GM06990 (cell line): Measurements from ENCODE around the gene SLC25A13.

Source experiments
- DNase-seq: peaks from one replicate; pipeline ENCODE4 v3.0.0-alpha.2; 2011; ENCODE audit not compliant: insufficient read length; ENCODE audit errors: extremely low read depth
- H3K27me3 ChIP-seq: replicated peaks from 2 replicates; pipeline ENCODE4 v1.6.0; 2011; ENCODE audit warnings: low read length; ENCODE audit not compliant: control insufficient read depth, insufficient read depth
- H3K36me3 ChIP-seq: 2 replicates; pipeline ENCODE4 v1.5.1; 2011; ENCODE audit warnings: low read length; ENCODE audit not compliant: control insufficient read depth, insufficient read depth
- H3K4me3 ChIP-seq: replicated peaks from 2 replicates; pipeline ENCODE4 v1.5.1; 2011; ENCODE audit warnings: low read depth, mild to moderate bottlenecking, control low read depth, low read length
- TF ChIP-seq, protein P1 (sequence below): IDR thresholded peaks from 2 replicates; pipeline ENCODE4 v1.5.1; 2011; ENCODE audit warnings: low read length, control low read depth, mild to moderate bottlenecking, inconsistent platforms; ENCODE audit not compliant: insufficient read depth, poor library complexity, severe bottlenecking

SLC25A13 gene

DNA sequence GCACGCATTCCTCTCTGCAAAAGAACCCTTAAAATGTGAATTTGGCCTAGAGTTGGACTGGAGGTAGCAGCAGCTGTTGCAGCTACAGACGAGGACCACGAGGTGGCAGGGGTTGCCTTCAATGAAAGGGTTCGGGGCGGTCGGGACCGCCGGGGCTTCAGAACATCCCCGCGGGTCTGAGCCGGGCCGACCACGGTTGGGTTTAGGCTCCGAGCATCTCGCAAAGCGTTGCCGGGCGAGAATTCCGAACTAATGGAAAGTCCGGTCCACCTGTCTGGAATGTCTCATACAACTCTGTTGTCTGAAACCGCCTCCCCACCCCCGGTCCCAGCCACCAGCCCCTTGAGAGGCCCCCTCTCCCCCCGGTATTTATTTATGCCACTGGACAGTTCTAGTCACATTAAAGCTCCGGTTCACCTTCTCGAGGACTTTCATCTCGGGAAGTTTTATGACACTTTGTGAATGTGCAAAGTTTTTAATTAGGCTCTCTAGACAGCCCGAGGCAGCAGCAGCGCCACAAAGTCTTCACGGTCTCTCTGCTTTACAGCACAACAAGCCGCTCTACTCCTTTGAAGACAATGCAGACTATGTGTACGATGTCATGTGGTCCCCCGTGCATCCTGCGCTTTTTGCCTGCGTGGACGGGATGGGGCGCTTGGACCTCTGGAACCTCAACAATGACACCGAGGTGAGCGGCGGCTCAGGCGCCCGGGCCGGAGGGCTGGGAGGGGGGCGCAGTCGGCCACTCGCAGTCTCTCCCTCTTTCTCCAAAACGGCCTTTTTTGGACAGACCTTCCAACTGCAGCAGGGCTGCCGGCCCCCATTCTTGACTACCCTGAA, 246.2 kb downstream of the SLC25A13 start:
- Histone ChIP-seq H3K27me3 (no peaks in the 10 kb centered on the region), H3K36me3 (no peaks in the 10 kb centered on the region), H3K4me3 (peak overlapping the region; percentile 46)
- TF ChIP-seq, protein P1, sequence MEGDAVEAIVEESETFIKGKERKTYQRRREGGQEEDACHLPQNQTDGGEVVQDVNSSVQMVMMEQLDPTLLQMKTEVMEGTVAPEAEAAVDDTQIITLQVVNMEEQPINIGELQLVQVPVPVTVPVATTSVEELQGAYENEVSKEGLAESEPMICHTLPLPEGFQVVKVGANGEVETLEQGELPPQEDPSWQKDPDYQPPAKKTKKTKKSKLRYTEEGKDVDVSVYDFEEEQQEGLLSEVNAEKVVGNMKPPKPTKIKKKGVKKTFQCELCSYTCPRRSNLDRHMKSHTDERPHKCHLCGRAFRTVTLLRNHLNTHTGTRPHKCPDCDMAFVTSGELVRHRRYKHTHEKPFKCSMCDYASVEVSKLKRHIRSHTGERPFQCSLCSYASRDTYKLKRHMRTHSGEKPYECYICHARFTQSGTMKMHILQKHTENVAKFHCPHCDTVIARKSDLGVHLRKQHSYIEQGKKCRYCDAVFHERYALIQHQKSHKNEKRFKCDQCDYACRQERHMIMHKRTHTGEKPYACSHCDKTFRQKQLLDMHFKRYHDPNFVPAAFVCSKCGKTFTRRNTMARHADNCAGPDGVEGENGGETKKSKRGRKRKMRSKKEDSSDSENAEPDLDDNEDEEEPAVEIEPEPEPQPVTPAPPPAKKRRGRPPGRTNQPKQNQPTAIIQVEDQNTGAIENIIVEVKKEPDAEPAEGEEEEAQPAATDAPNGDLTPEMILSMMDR: peak; percentile 85
- peak; percentile 23 for DNase-seq

DNA sequence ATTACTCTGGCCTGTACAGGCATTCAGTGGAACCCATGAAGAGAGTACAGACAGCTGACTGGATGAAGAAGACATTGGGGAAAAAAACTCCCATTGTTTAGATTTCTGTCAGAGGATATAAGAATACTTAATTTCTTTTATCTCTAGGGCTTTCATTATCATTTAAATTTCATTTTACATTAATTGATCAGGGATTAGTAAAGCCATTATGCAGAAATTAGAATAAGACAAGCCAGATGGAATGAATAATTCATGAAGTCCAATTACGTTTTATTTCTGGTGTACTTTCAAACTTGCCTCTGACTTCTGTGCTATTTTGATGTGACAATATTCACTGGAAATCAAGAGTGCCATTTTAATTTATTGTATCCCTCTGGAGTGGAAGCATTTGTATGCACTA, 247.0 kb downstream of the SLC25A13 start:
- H3K4me3 ChIP-seq: no peak overlapping the region
- TF ChIP-seq, protein P1: no peak
- no peak for DNase-seq
- no peaks in the 10 kb centered on the region for H3K36me3 ChIP-seq
- no peaks in the 10 kb centered on the region for H3K27me3 ChIP-seq
